ENCODE data around the gene COQ8B. TPM values are rescaled to one million over a fixed set of nuclear protein-coding genes. Genes with fewer than 3 reads are reported as not detected.

Gene COQ8B
- total RNA-seq, 4 donors from 2014 or later, result 32.4 to 92.8 (median 41.9) TPM

- no peak for TF ChIP-seq CTCF (IDR thresholded peaks at IDR 0.05)
- no peak for TF ChIP-seq POLR2A (IDR thresholded peaks at IDR 0.05)
- Histone ChIP-seq H3K4me1 (peaks cover 0 to 19% (median 11%) of the 10 kb centered on the region in 4 donors), H3K36me3 (peaks cover 0 to 24% (median 0%) of the 10 kb centered on the region in 3 donors), H3K27ac (peak overlapping the region in 3 of 4 donors; percentile 79 to 85 (median 82)), H3K9me3 (no peaks in the 10 kb centered on the region), H3K27me3 (no peaks in the 10 kb centered on the region), H3K4me3 (peak overlapping the region; percentile 58 to 71 (median 60))
- peak in 2 of 3 donors; percentile 58 to 64 for DNase-seq
Observed at GRCh38 chr19:40689339-40690049, 27.2 kb downstream of the COQ8B start.

GRCh38 chr19:40688987-40689338 lies 27.7 kb downstream of the COQ8B start:
- H3K36me3 ChIP-seq, result peaks cover 0 to 26% (median 0%) of the 10 kb centered on the region in 3 donors
- peak overlapping the region; percentile 58 to 71 (median 60) for H3K4me3 ChIP-seq
- no peak for DNase-seq
- no peaks in the 10 kb centered on the region for H3K9me3 ChIP-seq
- H3K4me1 ChIP-seq, result peaks cover 0 to 19% (median 11%) of the 10 kb centered on the region in 4 donors
- TF ChIP-seq CTCF (IDR thresholded peaks at IDR 0.05) (no peak), POLR2A (IDR thresholded peaks at IDR 0.05) (no peak)
- no peaks in the 10 kb centered on the region for H3K27me3 ChIP-seq
- H3K27ac ChIP-seq, result peak overlapping the region in 2 of 4 donors; percentile 79 to 82

- H3K27me3 ChIP-seq, result no peaks in the 10 kb centered on the region
- H3K9me3 ChIP-seq, result no peaks in the 10 kb centered on the region
- peaks cover 0 to 19% (median 11%) of the 10 kb centered on the region in 4 donors for H3K4me1 ChIP-seq
- DNase-seq, result no peak
- peak overlapping the region in 3 of 4 donors; percentile 39 to 82 (median 57) for H3K27ac ChIP-seq
- peak overlapping the region in 1 of 4 donors; percentile 3 for H3K4me3 ChIP-seq
- TF ChIP-seq POLR2A (IDR thresholded peaks at IDR 0.05), result no peak
- TF ChIP-seq CTCF (IDR thresholded peaks at IDR 0.05), result no peak
- H3K36me3 ChIP-seq, result peaks cover 0 to 27% (median 0%) of the 10 kb centered on the region in 3 donors
Observed at GRCh38 chr19:40688309-40688708, 28.4 kb downstream of the COQ8B start.

- TF ChIP-seq CTCF (IDR thresholded peaks at IDR 0.05) (no peak), POLR2A (IDR thresholded peaks at IDR 0.05) (no peak)
- H3K27me3 ChIP-seq, result no peaks in the 10 kb centered on the region
- peaks cover 0 to 19% (median 11%) of the 10 kb centered on the region in 4 donors for H3K4me1 ChIP-seq
- H3K4me3 ChIP-seq, result peak overlapping the region in 1 of 4 donors; percentile 3
- H3K9me3 ChIP-seq, result no peaks in the 10 kb centered on the region
- H3K36me3 ChIP-seq, result peaks cover 0 to 34% (median 0%) of the 10 kb centered on the region in 3 donors
- DNase-seq, result peak; percentile 75 to 92 (median 88)
- peak overlapping the region; percentile 21 to 82 (median 48) for H3K27ac ChIP-seq
Observed at GRCh38 chr19:40687525-40688016, 29.1 kb downstream of the COQ8B start.

- H3K9me3 ChIP-seq, result no peaks in the 10 kb centered on the region
- TF ChIP-seq POLR2A (IDR thresholded peaks at IDR 0.05) (no peak), CTCF (IDR thresholded peaks at IDR 0.05) (no peak)
- H3K27me3 ChIP-seq, result no peaks in the 10 kb centered on the region
- no peak for DNase-seq
- H3K27ac ChIP-seq, result peak overlapping the region; percentile 17 to 82 (median 39)
- peaks cover 0 to 19% (median 11%) of the 10 kb centered on the region in 4 donors for H3K4me1 ChIP-seq
- H3K36me3 ChIP-seq, result peaks cover 0 to 38% (median 0%) of the 10 kb centered on the region in 3 donors
- H3K4me3 ChIP-seq, result no peak overlapping the region
Observed at GRCh38 chr19:40686882-40687524, 29.7 kb downstream of the COQ8B start.
